Endothelial cell of umbilical vein (primary cell): ENCODE data around the gene TLR6. TPM values are rescaled to one million over a fixed set of nuclear protein-coding genes. Genes with fewer than 3 reads are reported as not detected.
"Not testable (repeated sequence)": the region's sequence is repeated elsewhere in the genome, so short reads cannot be mapped to it uniquely, and the experiment has no call there.

Source experiments
- BruUV-seq: library from RNA; stranded (reverse); fragments of 400-500 nt; replicated peaks from 2 replicates; lab custom pipeline; 2021; lab: Mats Ljungman, UMichigan
- CTCF ChIA-PET: fragments of 300-600, 350-600 bp; sonication (Branson Sonifier 250); formaldehyde crosslinking; loops from one replicate; lab custom pipeline; 2021; ENCODE audit warnings: antibody characterized with exemption, inconsistent platforms; lab: Charles Lee
- POLR2A ChIA-PET: fragments of 300-600, 350-600 bp; sonication (Branson Sonifier 250); formaldehyde crosslinking; loops from one replicate; lab custom pipeline; 2021; ENCODE audit warnings: antibody characterized with exemption, inconsistent platforms; lab: Charles Lee
- DNase-seq: peaks from one replicate; pipeline ENCODE4 v3.0.0-alpha.2; 2011; ENCODE audit warnings: low read depth, low spot score
- FAIRE-seq: peaks from 2 replicates; lab custom pipeline; 2011; peaks lifted over from hg19 to GRCh38; lab: Jason Lieb, UNC
- H2AFZ ChIP-seq: 2 replicates; pipeline ENCODE4 v1.6.0; 2012; ENCODE audit warnings: low read depth, low read length, control low read depth, inconsistent platforms
- H3K27ac ChIP-seq: 2 replicates; pipeline ENCODE4 v1.5.1; 2011; ENCODE audit warnings: low read depth, mild to moderate bottlenecking, control low read depth, low read length, moderate library complexity; ENCODE audit not compliant: insufficient read depth
- H3K27me3 ChIP-seq, 2 experiments: 2 replicates each; pipeline versions ENCODE4 v1.6.0 to v1.6.1; 2011; ENCODE audit warnings: low read length in 2 of 2, mixed read lengths in 1 of 2; ENCODE audit not compliant: control insufficient read depth in 2 of 2, insufficient read depth in 2 of 2
- H3K36me3 ChIP-seq, 2 experiments: 2 replicates in 1 of 2; 3 replicates in 1 of 2; pipeline ENCODE4 v1.5.1; 2011; ENCODE audit warnings: low read length in 2 of 2, mild to moderate bottlenecking in 1 of 2, moderate library complexity in 1 of 2; ENCODE audit not compliant: control insufficient read depth in 2 of 2, insufficient read depth in 2 of 2; ENCODE audit errors: extremely low read depth in 1 of 2
- H3K4me1 ChIP-seq: 3 replicates; pipeline ENCODE4 v1.5.1; 2011; ENCODE audit warnings: mild to moderate bottlenecking, low read length; ENCODE audit not compliant: control insufficient read depth, insufficient read depth; ENCODE audit errors: extremely low read depth
- H3K4me2 ChIP-seq: 2 replicates; pipeline ENCODE4 v1.6.1; 2011; ENCODE audit warnings: low read length, control low read depth, mixed read lengths; ENCODE audit not compliant: insufficient read depth
- H3K4me3 ChIP-seq, 3 experiments: fragments of 200-600 bp in 1 of 3; sonication (generic), shearing (Covaris generic) in 1 of 3; replicated peaks in 1 of 3; 2 replicates each; pipeline ENCODE4 v1.5.1; 2011 to 2016; ENCODE audit warnings: control low read depth in 3 of 3, low read length in 3 of 3, mild to moderate bottlenecking in 2 of 3, inconsistent platforms in 1 of 3, low read depth in 1 of 3, moderate library complexity in 1 of 3; ENCODE audit not compliant: insufficient read depth in 1 of 3
- H3K79me2 ChIP-seq: 2 replicates; pipeline ENCODE4 v1.6.0; 2012; ENCODE audit warnings: low read length, inconsistent platforms; ENCODE audit not compliant: control insufficient read depth, insufficient read depth
- H3K9ac ChIP-seq: replicated peaks from 2 replicates; pipeline ENCODE3; 2011; ENCODE audit warnings: low read length, control low read depth; ENCODE audit not compliant: insufficient read depth; ENCODE audit errors: extremely low read depth
- H3K9me1 ChIP-seq: replicated peaks from 3 replicates; pipeline ENCODE4 v1.6.0; 2011; ENCODE audit warnings: mild to moderate bottlenecking, low read length; ENCODE audit not compliant: control insufficient read depth, insufficient read depth; ENCODE audit errors: extremely low read depth
- H3K9me3 ChIP-seq: replicated peaks from 2 replicates; pipeline ENCODE4 v1.5.1; 2012; ENCODE audit warnings: low read length, inconsistent platforms; ENCODE audit not compliant: control insufficient read depth, insufficient read depth
- H4K20me1 ChIP-seq: replicated peaks from 2 replicates; pipeline ENCODE3; 2011; ENCODE audit warnings: mild to moderate bottlenecking, low read length; ENCODE audit not compliant: control insufficient read depth, insufficient read depth; ENCODE audit errors: extremely low read depth
- FOS ChIP-seq: IDR thresholded peaks from 2 replicates; pipeline ENCODE4 v1.6.1; 2011; ENCODE audit warnings: mild to moderate bottlenecking, low read length, moderate library complexity, borderline replicate concordance; ENCODE audit not compliant: insufficient read depth
- GATA2 ChIP-seq: IDR thresholded peaks from 2 replicates; pipeline ENCODE4 v1.7.0; 2011; ENCODE audit warnings: low read depth, mild to moderate bottlenecking, moderate library complexity, mixed read lengths, low read length; ENCODE audit not compliant: insufficient read length, insufficient read depth
- JUN ChIP-seq: IDR thresholded peaks from 2 replicates; pipeline ENCODE4 v1.6.1; 2011; ENCODE audit warnings: borderline replicate concordance, low read depth; ENCODE audit not compliant: insufficient read length, insufficient read depth
- MYC ChIP-seq: IDR thresholded peaks from one replicate; pipeline ENCODE4 v1.6.1; 2011; ENCODE audit warnings: mild to moderate bottlenecking, low read depth, low read length
- POLR2AphosphoS5 ChIP-seq: IDR thresholded peaks from 2 replicates; pipeline ENCODE4 v1.6.1; 2012; ENCODE audit warnings: low read depth, mild to moderate bottlenecking, control low read depth, low read length, moderate library complexity; ENCODE audit not compliant: insufficient read depth
- dilution Hi-C: fragments of 300-500 bp; cut with MboI; formaldehyde crosslinking; loops from one replicate; pipeline ENCODE4 v1.15.0; 2019; ENCODE audit warnings: low sequenced_read_pairs; ENCODE audit not compliant: extremely low pct_ligation_motif_present
- intact Hi-C: fragments of 100-400 bp; cut with micrococcal nuclease; formaldehyde crosslinking; loops from one replicate; pipeline ENCODE4 v1.10.0; 2022
- polyA plus RNA-seq, 4 experiments: library from polyadenylated mRNA; depleted of rRNA in 3 of 4; stranded (reverse) in 3 of 4; unstranded in 1 of 4; fragments of >200 nt; gene quantifications; 2 replicates each; pipeline versions ENCODE4 v1.2.1 to v1.2.3, GENCODE V29; 2011 to 2012; ENCODE audit warnings: missing spikeins in 1 of 4
- total RNA-seq: library from RNA; stranded (reverse); gene quantifications from 2 replicates; pipeline ENCODE4 v1.2.3, GENCODE V29; 2021

The TLR6 gene
- total and polyA plus RNA-seq, 2 donors (not counting 3 experiments of a cell fraction or from before 2014, with no cell fraction given): 0.19 to 1.7 TPM

GRCh38 chr4:38811297-38811696 is 45.3 kb downstream of the TLR6 start:
- Histone ChIP-seq H3K4me2 (no peak overlapping the region), H3K4me3 (no peak overlapping the region), H3K27me3 (peaks cover 7 to 9% of the 10 kb centered on the region in 2 experiments), H3K9me3 (no peaks in the 10 kb centered on the region), H3K36me3 (no peaks in the 10 kb centered on the region), H3K4me1 (no peaks in the 10 kb centered on the region), H3K27ac (no peak overlapping the region), H3K79me2 (no peaks in the 10 kb centered on the region), H2AFZ (no peak overlapping the region), H3K9me1 (no peaks in the 10 kb centered on the region), H3K9ac (no peak overlapping the region), H4K20me1 (no peaks in the 10 kb centered on the region)
- TF ChIP-seq POLR2AphosphoS5 (no peak), FOS (no peak), GATA2 (no peak), JUN (no peak), MYC (no peak)
- CTCF ChIA-PET: interaction anchor here (0.6 kb wide), 1 partner anchor 50 kb away, joined by 3 read pairs; no protein-coding TSS in a partner anchor
- intact Hi-C loops: no loop called here
- no peak for FAIRE-seq
- dilution Hi-C loops: no loop called here
- POLR2A ChIA-PET: no interaction called here
- BruUV-seq: no TSS peak
- no peak for DNase-seq

GRCh38 chr4:38807462-38807861 is 49.2 kb downstream of the TLR6 start:
- H3K36me3 ChIP-seq, CTCF ChIA-PET, POLR2A ChIA-PET, DNase-seq, BruUV-seq, H3K27me3 ChIP-seq, H3K9me1 ChIP-seq, H3K27ac ChIP-seq, dilution Hi-C loops, H3K9ac ChIP-seq, H3K4me2 ChIP-seq, intact Hi-C loops, H3K9me3 ChIP-seq, H3K79me2 ChIP-seq, H4K20me1 ChIP-seq, FAIRE-seq, H3K4me3 ChIP-seq, H2AFZ ChIP-seq: not testable (repeated sequence)
- peaks cover 19% of the 10 kb centered on the region for H3K4me1 ChIP-seq

GRCh38 chr4:38806251-38806650 is 50.4 kb downstream of the TLR6 start:
- dilution Hi-C loops, FAIRE-seq, H3K4me3 ChIP-seq, H2AFZ ChIP-seq, BruUV-seq, H3K9ac ChIP-seq, H3K36me3 ChIP-seq, intact Hi-C loops, H4K20me1 ChIP-seq, H3K27me3 ChIP-seq, H3K9me3 ChIP-seq, POLR2A ChIA-PET, H3K9me1 ChIP-seq, DNase-seq, H3K79me2 ChIP-seq: not testable (repeated sequence)
- CTCF ChIA-PET: interaction anchor here (1.2 to 4.6 kb wide), 5 partner anchors 13 to 46 kb away, joined by 3 to 31 read pairs (median 15); partner anchors contain the start of gene TLR10
- peak overlapping the region; percentile 80 for H3K4me2 ChIP-seq
- H3K4me1 ChIP-seq: peaks cover 19% of the 10 kb centered on the region
- H3K27ac ChIP-seq: peak overlapping the region; percentile 30
